ENCODE results near the gene SEC22C.

- TF ChIP-seq POLR2AphosphoS5 (IDR thresholded peaks at IDR 0.05) (no peak), CTCF (IDR thresholded peaks at IDR 0.05) (no peak), POLR2A (IDR thresholded peaks at IDR 0.05) (no peak)
Measured at GRCh38 chr3:42520336-42520735, 61.4 kb downstream of the SEC22C start.
